Endothelial cell of umbilical vein (primary cell): ENCODE results near the gene COL26A1. TPM values are rescaled to one million over a fixed set of nuclear protein-coding genes. Genes with fewer than 3 reads are reported as not detected.

Experiments used
- BruUV-seq: library from RNA; stranded (reverse); fragments of 400-500 nt; replicated peaks from 2 replicates; lab custom pipeline; 2021; lab: Mats Ljungman, UMichigan
- CTCF ChIA-PET: fragments of 300-600, 350-600 bp; sonication (Branson Sonifier 250); formaldehyde crosslinking; loops from one replicate; lab custom pipeline; 2021; ENCODE audit warnings: antibody characterized with exemption, inconsistent platforms; lab: Charles Lee
- POLR2A ChIA-PET: fragments of 300-600, 350-600 bp; sonication (Branson Sonifier 250); formaldehyde crosslinking; loops from one replicate; lab custom pipeline; 2021; ENCODE audit warnings: antibody characterized with exemption, inconsistent platforms; lab: Charles Lee
- DNase-seq: peaks from one replicate; pipeline ENCODE4 v3.0.0-alpha.2; 2011; ENCODE audit warnings: low read depth, low spot score
- FAIRE-seq: peaks from 2 replicates; lab custom pipeline; 2011; peaks lifted over from hg19 to GRCh38; lab: Jason Lieb, UNC
- H2AFZ ChIP-seq: 2 replicates; pipeline ENCODE4 v1.6.0; 2012; ENCODE audit warnings: low read depth, low read length, control low read depth, inconsistent platforms
- H3K27ac ChIP-seq: 2 replicates; pipeline ENCODE4 v1.5.1; 2011; ENCODE audit warnings: low read depth, mild to moderate bottlenecking, control low read depth, low read length, moderate library complexity; ENCODE audit not compliant: insufficient read depth
- H3K27me3 ChIP-seq, 2 experiments: 2 replicates each; pipeline versions ENCODE4 v1.6.0 to v1.6.1; 2011; ENCODE audit warnings: low read length in 2 of 2, mixed read lengths in 1 of 2; ENCODE audit not compliant: control insufficient read depth in 2 of 2, insufficient read depth in 2 of 2
- H3K36me3 ChIP-seq, 2 experiments: 2 replicates in 1 of 2; 3 replicates in 1 of 2; pipeline ENCODE4 v1.5.1; 2011; ENCODE audit warnings: low read length in 2 of 2, mild to moderate bottlenecking in 1 of 2, moderate library complexity in 1 of 2; ENCODE audit not compliant: control insufficient read depth in 2 of 2, insufficient read depth in 2 of 2; ENCODE audit errors: extremely low read depth in 1 of 2
- H3K4me1 ChIP-seq: 3 replicates; pipeline ENCODE4 v1.5.1; 2011; ENCODE audit warnings: mild to moderate bottlenecking, low read length; ENCODE audit not compliant: control insufficient read depth, insufficient read depth; ENCODE audit errors: extremely low read depth
- H3K4me2 ChIP-seq: 2 replicates; pipeline ENCODE4 v1.6.1; 2011; ENCODE audit warnings: low read length, control low read depth, mixed read lengths; ENCODE audit not compliant: insufficient read depth
- H3K4me3 ChIP-seq, 3 experiments: fragments of 200-600 bp in 1 of 3; sonication (generic), shearing (Covaris generic) in 1 of 3; replicated peaks in 1 of 3; 2 replicates each; pipeline ENCODE4 v1.5.1; 2011 to 2016; ENCODE audit warnings: control low read depth in 3 of 3, low read length in 3 of 3, mild to moderate bottlenecking in 2 of 3, inconsistent platforms in 1 of 3, low read depth in 1 of 3, moderate library complexity in 1 of 3; ENCODE audit not compliant: insufficient read depth in 1 of 3
- H3K79me2 ChIP-seq: 2 replicates; pipeline ENCODE4 v1.6.0; 2012; ENCODE audit warnings: low read length, inconsistent platforms; ENCODE audit not compliant: control insufficient read depth, insufficient read depth
- H3K9ac ChIP-seq: replicated peaks from 2 replicates; pipeline ENCODE3; 2011; ENCODE audit warnings: low read length, control low read depth; ENCODE audit not compliant: insufficient read depth; ENCODE audit errors: extremely low read depth
- H3K9me1 ChIP-seq: replicated peaks from 3 replicates; pipeline ENCODE4 v1.6.0; 2011; ENCODE audit warnings: mild to moderate bottlenecking, low read length; ENCODE audit not compliant: control insufficient read depth, insufficient read depth; ENCODE audit errors: extremely low read depth
- H3K9me3 ChIP-seq: replicated peaks from 2 replicates; pipeline ENCODE4 v1.5.1; 2012; ENCODE audit warnings: low read length, inconsistent platforms; ENCODE audit not compliant: control insufficient read depth, insufficient read depth
- H4K20me1 ChIP-seq: replicated peaks from 2 replicates; pipeline ENCODE3; 2011; ENCODE audit warnings: mild to moderate bottlenecking, low read length; ENCODE audit not compliant: control insufficient read depth, insufficient read depth; ENCODE audit errors: extremely low read depth
- CTCF ChIP-seq, 2 donors: IDR thresholded peaks; 1 replicate in 1 of 2; 2 replicates in 1 of 2; pipeline ENCODE4 v1.5.1; 2011; ENCODE audit warnings: low read length in 2 of 2, mild to moderate bottlenecking in 2 of 2, moderate library complexity in 2 of 2, control low read depth in 1 of 2, inconsistent platforms in 1 of 2, low read depth in 1 of 2; ENCODE audit not compliant: insufficient read depth in 1 of 2; ENCODE audit errors: extremely low read depth in 1 of 2
- EZH2 ChIP-seq: IDR thresholded peaks from 2 replicates; pipeline ENCODE4 v1.6.1; 2012; ENCODE audit warnings: borderline replicate concordance, low read depth, mild to moderate bottlenecking, moderate library complexity, low read length, inconsistent platforms; ENCODE audit not compliant: severe bottlenecking
- FOS ChIP-seq: IDR thresholded peaks from 2 replicates; pipeline ENCODE4 v1.6.1; 2011; ENCODE audit warnings: mild to moderate bottlenecking, low read length, moderate library complexity, borderline replicate concordance; ENCODE audit not compliant: insufficient read depth
- GATA2 ChIP-seq: IDR thresholded peaks from 2 replicates; pipeline ENCODE4 v1.7.0; 2011; ENCODE audit warnings: low read depth, mild to moderate bottlenecking, moderate library complexity, mixed read lengths, low read length; ENCODE audit not compliant: insufficient read length, insufficient read depth
- JUN ChIP-seq: IDR thresholded peaks from 2 replicates; pipeline ENCODE4 v1.6.1; 2011; ENCODE audit warnings: borderline replicate concordance, low read depth; ENCODE audit not compliant: insufficient read length, insufficient read depth
- MYC ChIP-seq: IDR thresholded peaks from one replicate; pipeline ENCODE4 v1.6.1; 2011; ENCODE audit warnings: mild to moderate bottlenecking, low read depth, low read length
- POLR2A ChIP-seq: IDR thresholded peaks from 2 replicates; pipeline ENCODE4 v1.6.1; 2012; ENCODE audit warnings: low read depth, mild to moderate bottlenecking, control low read depth, low read length
- POLR2AphosphoS5 ChIP-seq: IDR thresholded peaks from 2 replicates; pipeline ENCODE4 v1.6.1; 2012; ENCODE audit warnings: low read depth, mild to moderate bottlenecking, control low read depth, low read length, moderate library complexity; ENCODE audit not compliant: insufficient read depth
- dilution Hi-C: fragments of 300-500 bp; cut with MboI; formaldehyde crosslinking; loops from one replicate; pipeline ENCODE4 v1.15.0; 2019; ENCODE audit warnings: low sequenced_read_pairs; ENCODE audit not compliant: extremely low pct_ligation_motif_present
- intact Hi-C: fragments of 100-400 bp; cut with micrococcal nuclease; formaldehyde crosslinking; loops from one replicate; pipeline ENCODE4 v1.10.0; 2022
- polyA plus RNA-seq, 4 experiments: library from polyadenylated mRNA; depleted of rRNA in 3 of 4; stranded (reverse) in 3 of 4; unstranded in 1 of 4; fragments of >200 nt; gene quantifications; 2 replicates each; pipeline versions ENCODE4 v1.2.1 to v1.2.3, GENCODE V29; 2011 to 2012; ENCODE audit warnings: missing spikeins in 1 of 4
- total RNA-seq: library from RNA; stranded (reverse); gene quantifications from 2 replicates; pipeline ENCODE4 v1.2.3, GENCODE V29; 2021
- TF ChIP-seq, protein P1 (sequence below): IDR thresholded peaks from 2 replicates; pipeline ENCODE4 v1.6.1; 2011; ENCODE audit not compliant: insufficient read depth, insufficient read length

Gene COL26A1
- total and polyA plus RNA-seq, 2 donors (not counting 3 experiments of a cell fraction or from before 2014, with no cell fraction given): not detected

DNA sequence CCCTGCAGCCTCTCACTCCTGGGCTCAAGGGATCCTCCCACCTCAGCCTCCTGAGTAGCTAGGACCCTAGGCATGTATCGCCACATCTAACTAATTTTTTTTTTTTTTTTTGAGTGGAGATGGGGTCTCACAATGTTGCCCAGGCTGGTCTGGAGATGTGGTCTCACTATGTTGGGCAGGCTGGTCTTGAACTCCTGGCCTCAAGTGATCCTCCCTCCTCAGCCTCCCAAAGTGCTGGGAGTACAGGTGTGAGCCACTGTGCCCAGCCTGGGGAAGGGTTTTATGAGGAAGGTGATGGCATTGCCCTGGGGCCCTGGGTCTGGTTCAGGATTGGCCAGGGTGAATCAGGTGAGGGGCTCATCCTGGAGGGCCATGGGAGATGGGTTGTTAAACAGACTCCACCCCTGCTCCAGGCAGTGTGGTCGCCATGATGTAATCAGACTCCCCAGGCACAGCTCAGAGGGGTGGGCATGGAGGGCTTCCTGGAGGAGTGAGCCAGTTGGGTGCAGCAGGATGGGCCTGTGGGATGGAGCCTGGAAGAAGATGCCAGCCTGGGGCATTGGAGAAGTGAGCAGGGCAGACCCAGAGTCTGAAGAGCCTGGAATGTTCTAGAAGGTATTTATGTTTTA is 183.7 kb downstream of the COL26A1 start:
- Histone ChIP-seq H3K4me1 (no peaks in the 10 kb centered on the region), H3K9me3 (no peaks in the 10 kb centered on the region), H3K79me2 (no peaks in the 10 kb centered on the region), H3K4me2 (no peak overlapping the region), H3K4me3 (no peak overlapping the region), H3K36me3 (no peaks in the 10 kb centered on the region), H2AFZ (no peak overlapping the region), H3K9ac (no peak overlapping the region), H3K9me1 (no peaks in the 10 kb centered on the region), H3K27ac (no peak overlapping the region), H4K20me1 (no peaks in the 10 kb centered on the region), H3K27me3 (no peaks in the 10 kb centered on the region)
- no peak for TF ChIP-seq POLR2A
- TF ChIP-seq, protein P1, sequence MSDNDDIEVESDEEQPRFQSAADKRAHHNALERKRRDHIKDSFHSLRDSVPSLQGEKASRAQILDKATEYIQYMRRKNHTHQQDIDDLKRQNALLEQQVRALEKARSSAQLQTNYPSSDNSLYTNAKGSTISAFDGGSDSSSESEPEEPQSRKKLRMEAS: no peak
- no peak for TF ChIP-seq POLR2AphosphoS5
- TF ChIP-seq MYC: no peak
- no peak for TF ChIP-seq FOS
- no peak for TF ChIP-seq GATA2
- TF ChIP-seq CTCF (IDR thresholded peaks at IDR 0.05; ENCODE audit: extremely low read depth in 1 of 2, insufficient read depth in 1 of 2, low read depth in 1 of 2, low read length in 2 of 2): no peak
- TF ChIP-seq JUN: no peak
- TF ChIP-seq EZH2: no peak
- dilution Hi-C loops (no loop called here), intact Hi-C loops (loop anchor here (10.0 kb wide), 1 partner anchor 268 kb away; the partner anchor contains the start of gene CUX1)
- POLR2A ChIA-PET: no interaction called here
- BruUV-seq: no TSS peak
- no peak for FAIRE-seq
- no peak for DNase-seq
- CTCF ChIA-PET: no interaction called here
